Testis (tissue), 3 donors: ENCODE measurements around the gene C5orf15. TPM values are rescaled to one million over a fixed set of nuclear protein-coding genes. Genes with fewer than 3 reads are reported as not detected.

Source experiments
- DNase-seq: peaks from one replicate; pipeline ENCODE4 v3.0.0-alpha.2; 2019
- H3K27ac ChIP-seq, 2 donors: fragments of 200-600 bp; sonication (generic); one replicate each; pipeline ENCODE4 v1.5.1; 2019
- H3K27me3 ChIP-seq: fragments of 200-600 bp; sonication (generic); one replicate; pipeline ENCODE4 v1.5.1; 2019
- H3K36me3 ChIP-seq: fragments of 200-600 bp; sonication (generic); one replicate; pipeline ENCODE4 v1.5.1; 2017; ENCODE audit warnings: low read depth; ENCODE audit errors: missing control alignments
- H3K4me1 ChIP-seq: fragments of 200-600 bp; sonication (generic); one replicate; pipeline ENCODE4 v1.5.1; 2019
- H3K4me3 ChIP-seq, 2 donors: fragments of 200-600 bp; sonication (generic); one replicate each; pipeline ENCODE4 v1.5.1; 2017 to 2019
- H3K9me3 ChIP-seq: fragments of 200-600 bp; sonication (generic); one replicate; pipeline ENCODE4 v1.5.1; 2017
- POLR2A ChIP-seq: fragments of 450-650 bp; IDR thresholded peaks from one replicate; pipeline ENCODE4 v1.6.1; 2017; ENCODE audit warnings: antibody characterized with exemption, mild to moderate bottlenecking, moderate library complexity
- WGBS, 2 donors: methylation state at CpG; one replicate each; pipeline ENCODE4 v1.1.5; 2018; 5-methylcytosine and 5-hydroxymethylcytosine counted together
- intact Hi-C: fragments of 100-400 bp; cut with DNase I; formaldehyde crosslinking; loops from one replicate; pipeline ENCODE4 v1.15.1; 2023; ENCODE audit warnings: low total_unique reads
- polyA plus RNA-seq: library from polyadenylated mRNA; stranded (reverse); fragments of 350-450 nt; fragmentation: Illumina TruSeq; extraction: RNeasy Lipid Tissue Mini Kit (QIAGEN cat#74804); gene quantifications from one replicate; pipeline ENCODE4 v1.2.3, GENCODE V29; 2014; ENCODE audit warnings: low read depth, low replicate concordance; ENCODE audit not compliant: insufficient read depth
- total RNA-seq, 2 donors: library from RNA; depleted of rRNA; stranded (reverse); fragments of >200 nt; gene quantifications; one replicate each; pipeline ENCODE4 v1.2.3, GENCODE V29; 2016
- TF ChIP-seq, protein P1 (sequence below), 3 experiments: fragments of 450-650 bp in 2 of 3; fragments of 200-600 bp in 1 of 3; sonication (generic) in 1 of 3; IDR thresholded peaks; one replicate each; pipeline ENCODE4 v1.5.1; 2016 to 2019; ENCODE audit warnings: antibody characterized with exemption in 3 of 3, mild to moderate bottlenecking in 2 of 3, moderate library complexity in 1 of 3

C5orf15 gene
- total and polyA plus RNA-seq, 3 donors from 2014 or later, result 44.8 to 65.1 (median 62.9) TPM

DNA sequence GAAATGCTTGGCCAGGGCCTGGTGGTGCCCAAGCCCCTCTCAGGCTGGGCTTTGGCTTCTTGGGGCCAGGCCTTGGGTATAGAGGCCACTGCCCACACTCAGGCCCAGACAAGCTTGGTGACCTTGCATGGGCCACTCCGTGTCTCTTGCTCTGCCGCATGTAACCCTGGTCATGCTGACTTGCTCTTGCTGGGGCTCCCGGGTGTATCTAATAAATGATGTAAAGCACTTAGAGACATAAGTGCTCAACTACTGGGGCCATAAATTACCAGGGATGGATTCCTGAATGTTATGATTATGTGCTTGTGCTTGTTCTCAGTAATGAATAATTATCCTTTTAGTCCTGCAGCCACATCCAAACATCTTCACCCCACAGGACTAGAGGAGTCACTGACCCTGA, 54.0 kb downstream of the C5orf15 start:
- TF ChIP-seq, protein P1, sequence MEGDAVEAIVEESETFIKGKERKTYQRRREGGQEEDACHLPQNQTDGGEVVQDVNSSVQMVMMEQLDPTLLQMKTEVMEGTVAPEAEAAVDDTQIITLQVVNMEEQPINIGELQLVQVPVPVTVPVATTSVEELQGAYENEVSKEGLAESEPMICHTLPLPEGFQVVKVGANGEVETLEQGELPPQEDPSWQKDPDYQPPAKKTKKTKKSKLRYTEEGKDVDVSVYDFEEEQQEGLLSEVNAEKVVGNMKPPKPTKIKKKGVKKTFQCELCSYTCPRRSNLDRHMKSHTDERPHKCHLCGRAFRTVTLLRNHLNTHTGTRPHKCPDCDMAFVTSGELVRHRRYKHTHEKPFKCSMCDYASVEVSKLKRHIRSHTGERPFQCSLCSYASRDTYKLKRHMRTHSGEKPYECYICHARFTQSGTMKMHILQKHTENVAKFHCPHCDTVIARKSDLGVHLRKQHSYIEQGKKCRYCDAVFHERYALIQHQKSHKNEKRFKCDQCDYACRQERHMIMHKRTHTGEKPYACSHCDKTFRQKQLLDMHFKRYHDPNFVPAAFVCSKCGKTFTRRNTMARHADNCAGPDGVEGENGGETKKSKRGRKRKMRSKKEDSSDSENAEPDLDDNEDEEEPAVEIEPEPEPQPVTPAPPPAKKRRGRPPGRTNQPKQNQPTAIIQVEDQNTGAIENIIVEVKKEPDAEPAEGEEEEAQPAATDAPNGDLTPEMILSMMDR (IDR thresholded peaks at IDR 0.05), result no peak
- TF ChIP-seq POLR2A, result no peak
- Histone ChIP-seq H3K9me3 (no peaks in the 10 kb centered on the region), H3K4me1 (no peaks in the 10 kb centered on the region), H3K27ac (no peak overlapping the region), H3K27me3 (no peaks in the 10 kb centered on the region), H3K36me3 (no peaks in the 10 kb centered on the region), H3K4me3 (no peak overlapping the region)
- no peak for DNase-seq
- intact Hi-C loops, result no loop called here
- WGBS, 2 donors, result 82 to 90% methylated on average over 3 of the region's 3 CpGs

DNA sequence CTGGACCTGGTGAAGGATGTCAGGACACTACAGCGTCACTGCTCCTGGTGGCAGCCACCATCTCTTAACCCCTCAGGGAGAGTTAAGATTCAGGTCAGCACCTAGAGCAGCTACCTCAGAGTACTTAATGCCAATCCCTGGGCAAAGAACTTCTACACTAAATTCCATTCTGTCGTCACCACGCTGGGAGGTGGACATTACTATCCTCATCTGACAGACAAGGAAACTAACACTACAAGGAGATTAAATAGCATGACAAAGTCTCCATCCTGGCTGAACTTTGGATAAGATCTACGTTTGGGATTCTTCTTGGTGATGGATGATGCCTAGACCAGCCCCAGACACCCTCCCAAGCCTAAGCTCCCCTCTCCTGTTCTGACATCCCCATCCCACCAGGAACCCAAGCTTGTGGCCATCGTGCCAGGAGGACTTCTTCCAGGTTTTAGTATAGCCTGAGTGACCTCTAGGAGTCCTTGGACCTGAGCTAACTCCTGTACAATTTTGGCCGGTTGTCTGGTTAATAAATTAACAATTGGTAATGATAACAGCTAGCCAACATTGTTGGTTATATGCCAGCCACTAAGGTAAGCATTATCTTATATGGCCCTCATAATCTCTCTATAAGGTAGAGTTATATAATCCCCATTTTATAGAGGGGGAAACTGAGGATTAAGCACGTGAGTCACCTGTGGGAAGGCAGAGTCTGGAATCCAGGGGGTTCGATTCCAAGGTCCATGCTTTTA, 54.8 kb downstream of the C5orf15 start:
- no peak for TF ChIP-seq POLR2A
- TF ChIP-seq, protein P1 (IDR thresholded peaks at IDR 0.05), result no peak
- Histone ChIP-seq H3K4me3 (no peak overlapping the region), H3K4me1 (no peaks in the 10 kb centered on the region), H3K36me3 (no peaks in the 10 kb centered on the region), H3K9me3 (no peaks in the 10 kb centered on the region), H3K27ac (no peak overlapping the region), H3K27me3 (no peaks in the 10 kb centered on the region)
- intact Hi-C loops, result no loop called here
- WGBS, 2 donors, result 82 to 87% methylated on average over 8 of the region's 8 CpGs
- DNase-seq, result no peak

DNA sequence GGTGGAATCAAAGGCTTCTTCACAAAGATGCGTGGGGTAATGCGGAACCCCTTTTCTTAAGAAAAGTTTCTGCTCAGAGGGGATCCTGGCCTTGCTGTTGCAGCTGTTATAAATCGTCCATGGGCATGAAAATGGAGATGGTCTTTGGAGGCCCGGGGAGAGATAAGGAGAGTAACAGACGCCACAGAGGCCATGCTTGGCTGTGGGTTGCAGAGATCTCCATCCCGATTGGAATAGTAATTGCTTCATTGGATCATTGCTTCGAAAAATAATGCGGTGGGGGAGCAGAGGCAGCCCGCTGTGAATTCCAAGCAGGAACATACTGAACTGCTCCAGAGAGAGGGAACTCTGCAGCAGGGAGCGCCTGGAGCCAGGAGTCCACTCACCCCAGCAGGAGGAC, 55.5 kb downstream of the C5orf15 start:
- no peak for TF ChIP-seq POLR2A
- TF ChIP-seq, protein P1 (IDR thresholded peaks at IDR 0.05), result no peak
- H3K4me1 ChIP-seq, result no peaks in the 10 kb centered on the region
- WGBS, 2 donors, result 69 to 75% methylated on average over 10 of the region's 10 CpGs
- no peak for DNase-seq
- no peaks in the 10 kb centered on the region for H3K9me3 ChIP-seq
- no peaks in the 10 kb centered on the region for H3K27me3 ChIP-seq
- H3K27ac ChIP-seq, result no peak overlapping the region
- no peak overlapping the region for H3K4me3 ChIP-seq
- intact Hi-C loops, result no loop called here
- no peaks in the 10 kb centered on the region for H3K36me3 ChIP-seq

DNA sequence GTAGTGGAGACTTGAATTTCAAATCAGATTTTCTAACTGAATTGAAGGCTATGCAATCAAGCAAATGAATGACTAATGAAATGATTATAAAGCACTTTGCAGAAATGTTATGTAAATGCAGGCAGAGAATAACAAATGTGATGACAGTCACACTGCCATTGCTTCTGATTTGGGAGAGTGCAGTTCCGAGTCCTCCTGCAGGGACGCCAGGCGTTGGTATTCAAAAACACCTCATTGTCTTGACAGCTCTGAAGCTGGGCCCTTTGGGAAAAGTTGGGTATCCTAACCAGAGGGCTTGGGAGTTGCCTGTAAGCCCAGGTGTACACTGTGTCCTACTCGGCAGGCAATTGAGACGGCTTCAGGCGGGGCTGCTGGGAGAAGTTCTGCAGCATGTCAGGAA, 57.9 kb downstream of the C5orf15 start:
- Histone ChIP-seq H3K4me1 (no peaks in the 10 kb centered on the region), H3K36me3 (no peaks in the 10 kb centered on the region), H3K27ac (no peak overlapping the region), H3K4me3 (no peak overlapping the region), H3K9me3 (no peaks in the 10 kb centered on the region), H3K27me3 (no peaks in the 10 kb centered on the region)
- DNase-seq, result no peak
- 91 to 94% methylated on average over 6 of the region's 6 CpGs for WGBS, 2 donors
- TF ChIP-seq, protein P1 (IDR thresholded peaks at IDR 0.05), result no peak
- no peak for TF ChIP-seq POLR2A
- intact Hi-C loops, result no loop called here

DNA sequence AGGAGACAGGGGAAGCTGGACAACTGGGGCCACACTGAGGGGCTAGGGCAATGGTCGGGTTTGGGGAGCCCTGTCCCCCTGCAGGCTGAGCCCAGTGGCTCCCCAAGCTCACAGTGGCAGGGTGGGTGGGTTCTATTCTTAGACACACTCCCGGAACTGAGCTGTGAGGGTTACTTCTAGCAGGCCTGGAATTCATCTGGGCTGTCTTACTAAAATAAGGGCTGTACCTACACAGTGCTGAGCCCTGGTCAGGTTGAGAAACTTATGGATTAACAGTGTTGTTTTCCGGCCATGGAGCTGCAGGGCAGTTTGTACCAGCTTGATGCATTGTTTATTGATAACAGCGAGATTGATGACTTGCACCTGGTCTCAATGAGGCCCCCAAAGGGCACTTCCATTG, 58.8 kb downstream of the C5orf15 start:
- Histone ChIP-seq H3K27me3 (no peaks in the 10 kb centered on the region), H3K4me1 (no peaks in the 10 kb centered on the region), H3K9me3 (no peaks in the 10 kb centered on the region), H3K36me3 (no peaks in the 10 kb centered on the region), H3K27ac (no peak overlapping the region), H3K4me3 (no peak overlapping the region)
- WGBS, 2 donors, result 84 to 89% methylated on average over 4 of the region's 4 CpGs
- TF ChIP-seq, protein P1 (IDR thresholded peaks at IDR 0.05), result no peak
- TF ChIP-seq POLR2A, result no peak
- intact Hi-C loops, result no loop called here
- DNase-seq, result no peak
